ENCODE data around the gene SPOCK1. TPM values are rescaled to one million over a fixed set of nuclear protein-coding genes. Genes with fewer than 3 reads are reported as not detected.

The SPOCK1 gene
- polyA plus RNA-seq, 4 donors = 6.4 to 11.5 (median 10.0) TPM

DNA sequence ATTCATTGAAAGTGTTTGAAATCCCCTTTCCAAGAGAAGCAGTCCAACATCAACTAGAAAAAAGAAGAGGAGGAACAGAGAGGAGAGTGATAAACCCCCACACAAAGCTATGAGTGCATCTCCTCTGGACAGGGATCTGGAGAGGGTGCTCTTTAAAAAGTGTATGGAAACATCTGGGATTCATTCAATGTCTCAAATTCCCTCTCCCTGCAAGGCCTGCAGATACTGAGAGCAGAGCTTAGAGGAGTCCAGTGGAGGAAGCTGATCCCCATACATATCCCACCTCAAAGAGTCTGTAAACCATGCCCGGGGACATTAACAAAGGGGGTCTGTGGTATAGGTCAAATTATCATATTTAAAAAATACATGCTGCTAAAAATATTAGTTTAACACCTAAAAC, 2.2 kb downstream of the SPOCK1 start:
- DNase-seq (ENCODE audit: low read depth in 4 of 4, low spot score in 2 of 4) = no peak

DNA sequence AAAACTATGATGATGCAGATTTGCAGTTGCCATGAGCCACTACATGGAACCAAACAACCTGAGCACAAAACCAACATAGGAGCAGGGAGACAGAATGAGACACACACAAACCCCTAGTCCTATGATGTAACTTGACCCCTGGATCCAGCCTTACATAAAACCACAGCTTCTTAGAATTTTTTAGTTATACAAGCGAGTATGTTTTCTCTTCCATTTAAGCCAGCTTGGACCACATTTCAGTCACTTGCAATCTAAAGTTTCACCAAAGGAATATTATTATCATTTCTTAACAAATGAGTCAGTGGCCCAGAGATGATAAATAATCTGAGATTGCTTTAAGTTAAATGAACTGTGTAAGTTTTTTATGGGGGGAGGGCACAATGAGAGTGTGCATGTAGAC, 6.8 kb downstream of the SPOCK1 start:
- DNase-seq (ENCODE audit: low read depth in 4 of 4, low spot score in 2 of 4) = no peak

DNA sequence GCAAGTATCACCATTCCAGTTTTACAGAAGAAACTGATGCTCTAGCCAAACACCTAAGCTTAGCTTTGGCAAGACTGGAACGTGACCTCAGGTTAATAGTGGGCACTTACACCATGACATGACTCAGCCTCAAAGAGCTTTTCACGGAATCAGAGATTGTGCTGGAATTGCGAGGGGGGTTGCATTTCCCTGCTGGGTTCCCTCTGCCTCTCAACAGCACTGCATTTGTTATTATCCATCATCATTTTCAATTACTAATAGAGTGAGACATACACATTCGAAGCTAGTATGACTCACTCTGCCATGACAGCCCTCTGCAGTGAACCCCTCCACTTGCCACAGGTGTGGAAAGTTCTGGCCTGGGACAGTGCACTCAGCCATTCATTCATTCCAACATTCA, 8.0 kb downstream of the SPOCK1 start:
- DNase-seq (ENCODE audit: low read depth in 4 of 4, low spot score in 2 of 4) = no peak

DNA sequence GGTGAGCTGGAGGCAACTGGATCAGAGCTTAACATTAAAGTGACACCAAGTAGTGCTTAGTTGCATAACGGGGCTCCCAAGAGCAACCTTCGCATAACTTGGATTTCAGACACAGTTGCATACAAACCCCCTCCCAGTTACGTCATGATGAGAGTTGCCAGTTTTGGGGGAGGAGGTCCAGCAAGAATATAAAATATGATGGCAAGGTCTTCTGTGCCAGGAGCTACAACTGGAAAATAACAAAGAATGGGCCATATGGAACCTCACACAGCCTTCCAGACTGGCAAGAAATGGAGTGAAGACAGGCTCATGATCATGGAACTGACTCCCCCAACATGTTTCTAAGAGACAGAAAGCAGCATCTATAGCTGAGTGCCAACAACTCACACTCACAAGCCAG, 8.5 kb downstream of the SPOCK1 start:
- DNase-seq (ENCODE audit: low read depth in 4 of 4, low spot score in 2 of 4) = no peak

DNA sequence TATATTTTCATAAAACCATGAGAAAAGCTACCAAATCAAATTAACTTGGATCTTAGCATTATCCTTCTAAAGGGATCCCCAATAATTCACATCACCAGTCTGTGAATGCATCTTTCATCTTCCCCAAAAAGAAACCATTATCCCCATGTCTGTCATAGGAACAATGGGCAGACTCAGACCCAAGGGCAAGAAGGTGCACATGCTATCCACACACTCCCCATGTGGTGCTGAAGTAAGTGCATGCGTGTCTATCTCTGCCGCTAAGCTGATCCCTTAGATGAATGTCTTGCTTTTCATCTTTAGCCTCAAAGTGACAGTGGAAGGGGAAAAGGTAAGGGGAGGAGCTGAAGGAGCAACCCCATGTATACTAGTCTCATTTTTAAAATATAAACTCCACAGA, 10.2 kb downstream of the SPOCK1 start:
- no peak for DNase-seq (ENCODE audit: low read depth in 4 of 4, low spot score in 2 of 4)

DNA sequence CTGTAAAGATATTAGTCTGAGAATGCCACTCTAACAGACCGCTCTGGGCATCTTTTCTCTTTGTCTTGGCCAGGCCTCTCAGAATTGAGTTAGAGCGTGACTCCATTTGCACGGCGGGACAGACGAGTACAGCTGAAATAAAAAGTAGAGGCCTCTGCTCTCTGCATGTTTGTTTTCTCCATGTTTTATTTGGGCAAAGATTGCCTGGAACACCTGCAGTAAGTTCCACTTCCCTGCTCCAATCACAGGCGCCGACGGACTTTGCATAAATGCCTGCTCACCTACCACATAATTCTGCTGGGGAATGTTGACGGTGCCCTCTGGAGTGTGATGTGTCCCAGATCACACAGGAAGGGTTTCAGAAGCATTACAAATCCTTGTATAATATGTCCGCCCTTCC, 10.6 kb downstream of the SPOCK1 start:
- no peak for DNase-seq (ENCODE audit: low read depth in 4 of 4, low spot score in 2 of 4)

DNA sequence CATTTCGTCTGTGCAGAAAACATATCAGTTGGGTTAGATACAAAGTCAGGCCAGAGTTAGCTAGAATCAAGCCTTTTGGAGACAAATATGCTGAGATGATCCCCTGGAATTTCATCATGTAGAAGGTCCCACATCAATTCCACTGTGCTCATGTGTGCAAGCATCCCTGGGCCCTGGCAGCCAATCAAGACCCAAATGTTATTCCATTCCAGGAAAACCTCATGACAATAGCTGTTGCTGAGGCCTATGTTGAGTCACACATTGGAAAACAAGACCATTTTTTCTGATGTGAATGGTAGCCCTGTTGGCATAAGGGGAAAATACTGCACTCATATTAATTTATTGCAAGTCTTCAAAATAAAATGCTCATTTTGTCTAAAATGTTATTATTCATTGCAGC, 11.5 kb downstream of the SPOCK1 start:
- DNase-seq (ENCODE audit: low read depth in 4 of 4, low spot score in 2 of 4) = no peak

DNA sequence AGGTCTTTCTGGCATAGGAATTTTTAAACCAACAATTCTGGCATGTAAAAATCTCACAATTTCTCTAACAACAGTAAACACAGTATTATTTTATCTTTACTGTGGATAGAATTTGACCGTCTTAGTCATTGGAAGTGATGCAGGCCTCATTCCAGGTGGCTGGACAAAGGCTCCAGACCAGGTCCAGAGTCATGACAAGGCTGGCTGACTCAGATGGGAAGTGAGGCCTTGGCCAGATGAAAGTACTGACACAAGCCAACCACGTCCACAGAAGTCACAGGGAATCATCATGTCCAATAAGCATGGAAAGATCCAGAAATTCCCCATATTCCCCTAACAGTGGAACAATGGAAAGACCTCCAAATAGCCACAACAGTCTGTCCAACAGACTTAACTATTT, 12.4 kb downstream of the SPOCK1 start:
- DNase-seq (ENCODE audit: low read depth in 4 of 4, low spot score in 2 of 4) = no peak

DNA sequence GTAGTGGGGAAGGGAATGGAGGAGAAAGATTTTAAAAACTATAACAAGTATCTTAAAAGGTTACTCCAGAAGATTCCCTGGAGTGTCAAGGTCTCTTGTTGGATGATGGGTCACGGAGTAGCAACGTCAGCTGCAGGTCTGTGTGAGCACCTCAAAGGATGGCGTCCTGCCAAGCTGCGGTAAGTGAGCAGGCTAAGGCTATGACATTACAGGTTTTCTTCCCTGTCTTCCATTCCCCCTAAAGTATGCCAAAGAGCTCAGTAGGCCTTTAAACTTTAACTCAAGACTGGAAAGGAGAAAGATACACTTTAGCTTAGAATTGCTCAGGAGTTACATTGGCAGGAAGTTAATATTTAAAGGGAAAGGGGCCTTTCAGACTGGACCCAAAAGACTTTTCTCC, 17.5 kb downstream of the SPOCK1 start:
- no peak for DNase-seq (ENCODE audit: low read depth in 4 of 4, low spot score in 2 of 4)

DNA sequence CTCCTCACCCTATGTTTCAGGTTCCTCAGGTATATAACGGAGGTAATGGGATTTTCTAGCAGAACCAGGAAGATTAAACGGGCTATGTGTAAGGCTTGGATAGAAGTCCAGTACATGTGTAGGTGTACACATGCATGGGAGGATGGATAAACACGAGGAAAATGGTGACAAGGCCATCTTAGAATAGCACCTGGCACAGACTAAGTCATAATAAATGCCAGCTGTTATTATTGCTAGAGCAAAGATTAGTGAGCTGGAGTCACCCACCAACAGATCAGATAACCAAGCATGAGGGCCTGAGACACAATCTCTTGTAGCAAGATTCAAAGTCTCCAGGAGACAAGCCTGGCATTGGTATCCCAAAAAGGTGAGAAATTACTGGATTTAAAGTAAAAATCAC, 21.1 kb downstream of the SPOCK1 start:
- DNase-seq (ENCODE audit: low read depth in 4 of 4, low spot score in 2 of 4) = no peak

DNA sequence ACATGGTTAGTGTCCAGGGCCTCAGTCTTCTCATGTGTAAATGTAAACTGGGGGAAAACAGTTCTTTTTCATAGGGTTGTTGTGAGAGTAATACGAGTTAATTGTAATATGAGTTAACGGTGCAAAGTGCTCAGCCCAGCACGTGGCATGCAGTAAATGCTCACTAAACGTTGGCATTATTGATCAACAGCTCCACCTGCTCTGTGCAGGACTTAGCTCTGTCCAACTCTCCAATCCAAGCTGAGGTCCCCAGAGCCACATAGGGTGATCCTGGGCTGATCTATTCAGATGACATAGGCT, 28.3 kb downstream of the SPOCK1 start:
- no peak for DNase-seq (ENCODE audit: low read depth in 4 of 4, low spot score in 2 of 4)

DNA sequence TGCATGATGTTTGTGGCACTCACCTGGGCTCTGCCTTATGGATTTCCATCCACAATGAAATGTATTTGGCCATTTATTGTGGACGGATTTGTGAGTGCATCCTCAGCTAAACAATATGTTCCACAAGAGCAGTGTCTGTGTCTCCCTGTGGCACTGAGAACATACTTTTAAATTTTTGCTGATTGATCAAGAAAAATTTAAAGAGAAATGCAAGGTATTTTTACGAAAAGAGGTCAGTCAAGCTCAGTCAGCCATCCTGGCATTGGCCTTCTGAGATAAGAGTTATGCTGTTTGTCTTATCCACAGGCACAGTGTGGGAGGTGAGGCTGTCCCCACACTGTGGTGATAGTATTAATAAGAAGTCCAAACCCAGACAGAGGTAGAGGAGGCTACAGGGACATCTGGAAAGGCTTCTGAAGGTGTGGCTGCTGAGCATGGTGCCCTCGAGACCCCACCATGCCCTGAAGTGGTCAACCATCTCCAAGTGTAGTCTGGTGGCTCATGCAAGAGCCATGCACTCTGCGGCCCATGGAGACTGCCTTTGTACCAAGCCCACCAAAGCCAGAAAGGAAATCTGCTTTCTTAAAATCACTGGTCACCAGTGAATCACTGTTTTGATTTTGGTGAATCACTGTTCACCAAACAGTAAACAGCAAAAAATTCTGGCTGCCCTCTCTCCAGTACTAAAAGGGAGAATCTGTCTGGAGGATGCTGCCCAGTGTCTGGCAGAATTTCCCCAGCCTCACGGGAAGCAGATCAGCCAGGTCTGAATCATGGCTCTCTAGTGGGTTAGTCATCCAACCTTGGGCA, 28.8 kb downstream of the SPOCK1 start:
- no peak for DNase-seq (ENCODE audit: low read depth in 4 of 4, low spot score in 2 of 4)

DNA sequence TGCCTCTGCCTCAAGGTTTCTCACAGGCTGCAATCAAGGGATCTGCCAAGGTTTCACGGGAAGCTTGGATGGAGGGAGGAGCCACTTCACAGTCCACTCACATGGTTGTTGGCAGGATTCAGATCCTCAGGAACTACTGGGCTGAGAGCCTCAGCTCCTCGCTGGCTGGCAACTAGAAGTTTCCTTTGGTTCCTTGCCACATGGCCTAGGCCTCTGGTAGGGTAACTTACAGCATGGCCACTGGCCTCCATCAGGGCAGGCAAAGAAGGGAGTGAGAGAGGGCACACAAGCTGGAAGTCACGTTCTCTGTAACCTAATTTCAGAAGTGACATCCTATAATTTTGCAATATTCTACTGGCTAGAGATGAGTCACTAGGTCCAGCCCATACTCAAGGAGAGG, 32.2 kb downstream of the SPOCK1 start:
- no peak for DNase-seq (ENCODE audit: low read depth in 4 of 4, low spot score in 2 of 4)

DNA sequence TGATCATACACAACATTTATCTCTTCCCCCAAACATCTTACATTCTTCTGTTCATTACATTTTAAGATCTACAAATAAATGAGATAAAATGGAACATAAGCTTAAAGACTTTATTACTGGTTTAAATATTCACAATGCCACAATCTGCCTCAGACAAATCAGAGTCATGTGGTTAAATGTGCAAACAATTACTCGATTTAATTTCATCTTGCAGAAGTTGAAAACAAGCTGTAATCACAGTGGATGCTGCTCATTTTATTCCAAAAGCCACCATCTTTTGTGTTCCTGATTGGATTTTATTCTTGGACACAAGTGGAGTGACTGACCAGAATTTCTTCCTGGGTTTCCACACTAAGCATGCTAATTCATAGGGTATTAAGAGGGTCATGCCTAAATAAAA, 33.2 kb downstream of the SPOCK1 start:
- DNase-seq (ENCODE audit: low read depth in 4 of 4, low spot score in 2 of 4) = no peak

DNA sequence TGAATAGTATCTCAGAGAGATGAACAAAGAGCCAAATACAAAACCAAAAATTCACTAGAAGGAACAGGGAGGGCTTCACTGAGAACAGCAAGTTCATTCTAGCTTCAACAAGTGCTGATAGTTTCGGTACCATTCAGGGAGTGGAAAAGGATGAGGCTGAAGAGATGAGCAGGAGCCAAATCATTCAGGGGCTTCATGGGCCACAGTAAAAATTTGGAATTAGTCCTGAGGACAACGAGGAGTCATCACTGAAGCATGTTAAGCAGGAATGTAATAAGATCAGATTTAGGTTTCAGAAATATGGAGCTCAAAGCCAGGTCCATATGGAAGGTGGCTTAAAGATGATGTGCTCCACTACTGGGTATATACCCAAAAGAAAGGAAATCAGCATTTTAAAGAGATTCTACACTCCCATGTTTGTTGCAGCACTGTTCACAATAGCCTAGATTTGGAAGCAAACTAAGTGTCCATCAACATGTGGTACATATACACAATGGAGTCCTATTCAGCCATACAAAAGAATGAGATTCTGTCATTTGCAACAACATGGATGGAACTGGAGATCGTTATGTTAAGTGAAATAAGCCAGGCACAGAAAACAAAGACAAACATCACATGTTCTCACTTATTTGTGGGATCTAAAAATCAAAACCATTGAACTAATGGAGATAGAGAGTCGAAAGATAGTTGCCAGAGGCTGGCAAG, 36.2 kb downstream of the SPOCK1 start:
- no peak for DNase-seq (ENCODE audit: low read depth in 4 of 4, low spot score in 2 of 4)

DNA sequence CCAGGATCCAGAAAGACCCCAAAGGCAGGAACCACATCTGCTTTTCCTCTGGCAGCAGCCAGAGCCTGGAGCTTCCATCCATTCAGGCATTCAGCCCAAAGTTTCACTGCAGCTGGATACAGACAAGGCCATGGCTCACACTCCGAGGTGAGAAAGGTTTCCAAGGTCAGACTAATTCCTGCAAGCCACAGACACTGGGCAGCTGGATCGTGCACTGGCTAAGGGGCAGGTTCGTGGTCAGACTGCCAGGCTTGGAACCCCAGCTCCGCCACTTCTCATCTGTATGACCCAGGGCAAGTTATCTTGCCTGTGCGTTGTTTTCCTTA, 36.9 kb downstream of the SPOCK1 start:
- DNase-seq (ENCODE audit: low read depth in 4 of 4, low spot score in 2 of 4) = no peak

DNA sequence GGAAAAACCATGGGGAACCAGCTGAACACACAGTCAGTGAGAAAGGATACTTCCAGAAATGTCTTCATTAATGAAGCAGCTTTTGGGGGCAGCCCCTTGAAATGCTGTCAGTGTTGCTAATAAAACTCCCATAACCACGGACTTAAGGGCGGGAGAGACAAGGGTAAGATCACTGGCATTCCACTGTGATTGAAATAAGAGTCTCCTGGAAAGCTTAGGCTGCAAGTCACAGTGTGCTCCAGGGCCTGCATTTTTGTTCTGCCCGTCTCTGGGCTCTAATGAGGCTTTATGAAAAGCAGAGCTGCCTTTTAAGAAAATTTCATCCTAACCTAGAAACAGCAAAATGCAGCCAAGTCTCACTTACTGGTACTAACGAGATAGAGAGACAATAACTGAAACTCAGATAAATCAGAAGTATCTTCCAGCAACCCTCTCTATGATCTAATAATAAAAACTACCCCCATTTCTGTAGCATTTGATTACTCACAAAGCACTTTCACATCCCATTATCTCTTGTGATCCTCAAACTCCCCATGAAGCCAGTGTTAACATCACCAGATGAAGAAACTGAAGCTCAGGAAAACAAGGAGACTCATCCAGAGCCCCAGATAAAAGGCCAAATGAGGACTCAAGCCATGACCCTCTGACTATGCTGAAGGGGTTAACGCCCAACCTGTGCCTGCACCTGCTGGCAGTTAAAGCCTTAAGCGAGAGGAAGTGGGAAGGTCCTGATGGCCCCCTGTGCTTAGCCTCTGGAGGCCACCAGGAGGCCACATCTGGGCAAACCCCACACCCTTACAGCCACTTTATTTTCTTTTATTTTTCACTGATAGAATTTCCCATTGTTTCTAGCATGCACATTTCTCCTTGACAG, 37.5 kb downstream of the SPOCK1 start:
- no peak for DNase-seq (ENCODE audit: low read depth in 4 of 4, low spot score in 2 of 4)

DNA sequence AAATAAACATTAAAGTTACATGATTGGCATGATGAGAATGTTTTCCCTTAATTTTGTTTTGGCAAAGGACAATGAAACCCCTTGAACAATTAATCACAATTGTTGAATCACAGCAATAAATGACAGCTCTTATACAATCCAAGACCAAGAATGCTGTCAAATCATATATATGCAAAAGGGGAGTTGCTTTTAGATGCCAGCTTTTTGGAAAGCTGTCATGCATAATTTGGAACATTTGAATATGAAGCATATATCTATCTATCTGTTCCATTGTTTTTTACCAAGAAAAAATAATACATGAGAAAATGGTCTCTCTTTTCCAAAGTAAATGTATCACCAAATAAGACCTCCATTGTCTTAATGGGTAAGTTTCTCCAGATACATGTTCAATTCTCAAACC, 44.5 kb downstream of the SPOCK1 start:
- DNase-seq (ENCODE audit: low read depth in 4 of 4, low spot score in 2 of 4) = no peak

DNA sequence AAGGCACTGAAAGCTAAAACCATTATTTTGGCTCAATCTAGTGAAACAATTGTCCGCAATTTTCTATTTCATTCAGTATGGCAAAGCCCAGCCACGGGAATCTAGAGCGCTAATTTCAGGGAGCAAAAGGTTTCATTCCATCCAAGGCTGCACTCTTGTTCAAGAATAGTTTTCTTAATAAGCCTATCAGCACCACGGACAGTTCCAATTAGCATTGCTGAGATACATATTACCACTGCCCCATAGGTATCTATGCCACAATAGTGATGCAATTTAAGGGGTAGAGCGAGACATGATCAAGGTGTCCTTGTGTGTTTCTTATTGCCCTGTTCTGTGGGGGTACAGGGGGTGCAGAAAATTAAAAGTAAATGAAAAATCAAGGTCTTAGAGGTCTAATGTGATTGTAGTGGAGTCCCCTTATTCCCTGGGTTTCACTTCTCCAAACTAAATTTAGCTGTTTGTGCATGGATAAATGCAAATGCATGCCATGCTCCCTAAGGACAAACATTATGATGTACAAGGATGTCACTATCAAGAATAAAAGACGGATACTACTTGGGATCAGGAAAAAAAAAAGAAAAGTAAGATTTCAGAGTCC, 45.5 kb downstream of the SPOCK1 start:
- peak in 3 of 4 donors; percentile 37 to 63 (median 42) for DNase-seq (ENCODE audit: low read depth in 4 of 4, low spot score in 2 of 4)

DNA sequence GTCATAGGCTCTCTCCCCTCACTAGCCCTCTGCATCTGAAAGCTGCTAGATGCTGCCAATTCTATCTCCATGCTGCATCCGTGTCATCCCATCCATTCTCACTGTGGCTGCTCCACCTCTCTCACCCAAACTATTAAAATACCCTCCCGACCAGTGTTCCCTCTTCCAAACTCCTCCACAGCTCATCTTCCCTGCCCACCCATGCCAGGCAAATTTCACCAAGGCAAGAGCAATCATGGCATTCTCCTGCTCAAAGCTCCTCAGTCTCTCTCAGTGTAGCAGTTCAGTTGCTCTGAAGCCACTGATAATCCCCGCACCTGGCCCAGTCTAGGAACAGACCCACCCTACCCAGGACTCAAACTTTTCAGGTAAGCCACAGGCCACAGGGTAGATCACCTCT, 48.4 kb downstream of the SPOCK1 start:
- DNase-seq (ENCODE audit: low read depth in 4 of 4, low spot score in 2 of 4) = no peak

DNA sequence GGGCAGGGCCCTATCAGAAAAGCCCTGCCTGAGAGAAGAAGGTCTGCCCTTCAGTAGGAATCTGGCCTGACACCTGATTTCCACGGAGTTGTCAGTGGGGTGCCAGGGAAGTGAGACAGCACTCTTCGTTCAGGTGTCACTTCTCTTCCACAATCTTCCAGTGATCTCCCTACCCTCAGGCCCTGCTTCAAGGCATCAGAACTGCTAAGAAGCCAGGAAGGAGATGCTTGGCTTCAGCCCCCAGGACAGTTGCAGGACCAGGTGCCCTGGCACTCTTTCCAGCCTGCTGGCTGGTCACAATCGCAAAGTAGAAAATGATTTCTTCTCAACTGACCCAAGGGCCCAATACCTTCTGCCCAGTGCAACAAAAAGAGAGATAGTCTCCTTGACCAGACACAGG, 50.3 kb downstream of the SPOCK1 start:
- no peak for DNase-seq (ENCODE audit: low read depth in 4 of 4, low spot score in 2 of 4)

All from left renal cortex interstitium (tissue), 4 donors.